ENCODE data around the gene MAP3K12. TPM values are rescaled to one million over a fixed set of nuclear protein-coding genes. Genes with fewer than 3 reads are reported as not detected.

Gene MAP3K12
- total and polyA plus RNA-seq, 2 of the 8 experiments (the other 6 are each of a cell fraction or from before 2014, with no cell fraction given), result 23.4 to 42.7 TPM

DNA sequence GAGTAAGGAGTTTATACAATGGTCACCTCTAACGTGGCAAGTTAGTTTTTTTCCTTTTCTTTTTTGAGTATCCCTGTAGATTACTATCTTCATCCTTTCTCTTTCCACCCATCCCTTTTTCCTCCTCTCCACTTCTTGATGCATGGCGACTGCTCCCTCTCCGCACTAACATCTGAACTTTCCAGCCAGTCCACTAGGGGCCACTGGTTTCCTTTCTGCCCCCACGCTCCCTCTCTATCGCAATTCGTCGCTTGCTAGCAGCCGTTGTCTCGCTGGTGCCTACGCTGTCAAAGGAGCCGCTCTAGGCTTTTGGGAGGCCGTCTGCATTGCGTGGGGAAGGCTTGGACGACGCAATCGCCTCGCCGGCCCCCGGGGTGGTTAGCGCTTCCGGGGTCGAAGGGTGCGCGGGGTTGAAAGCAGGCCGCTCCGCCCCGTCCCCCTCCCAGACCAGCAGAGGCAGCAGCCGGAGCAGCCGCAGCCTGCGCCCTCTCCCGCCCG is 47.5 kb downstream of the MAP3K12 start, which contains the start of gene PCBP2:
PCBP2 (plus strand) TSS at position 442 of the 498 bp plus-strand sequence. CDS start 2,699 bp downstream, outside the sequence.
- H3K79me1 ChIP-seq (ENCODE audit: low read depth, low read length), result peaks cover 7% of the 10 kb centered on the region; the same call in 1 of the 2 replicates
- peak within 1 kb of the TSS; percentile 97 for H2BK5ac ChIP-seq (ENCODE audit: low read depth, low read length)
- ChIA-PET POLR2A (ENCODE audit: partially characterized antibody) (interaction anchor here (0.6 to 57.6 kb wide), 10 partner anchors 8 to 130 kb away, joined by 3 to 3397 read pairs (median 4); partner anchors contain the start of genes AAAS, MAP3K12, NPFF and PRR13), CTCF (ENCODE audit: partially characterized antibody) (interaction anchor here (0.6 to 1.9 kb wide), 7 partner anchors 9 to 177 kb away, joined by 3 to 6 read pairs (median 3); partner anchors contain the start of gene AAAS)
- H3K56ac ChIP-seq (replicated peaks; ENCODE audit: insufficient read length, low read depth, low read length), result peak within 1 kb of the TSS; percentile 99
- H2AFZ ChIP-seq (ENCODE audit: low read length), result no peak within 1 kb of the TSS
- H3K18ac ChIP-seq (ENCODE audit: extremely low read depth, low read length), result peak within 1 kb of the TSS; percentile 95
- H3K4me1 ChIP-seq (replicated peaks in 1 of 4; ENCODE audit: control insufficient read depth in 3 of 4, insufficient read depth in 4 of 4, low read length in 3 of 4), result peaks cover 0 to 8% (median 1%) of the 10 kb centered on the region in 4 experiments; a peak in 3 of 7 replicates
- no peak within 1 kb of the TSS for H3K23ac ChIP-seq (ENCODE audit: insufficient read length)
- H2BK120ac ChIP-seq (replicated peaks; ENCODE audit: low read depth, low read length), result no peak within 1 kb of the TSS
- peak within 1 kb of the TSS; percentile 96 for H3K27ac ChIP-seq (ENCODE audit: low read depth, low read length)
- H3K23me2 ChIP-seq (ENCODE audit: low read depth, low read length), result peaks cover 7% of the 10 kb centered on the region
- H3K4me3 ChIP-seq (ENCODE audit: extremely low read depth in 1 of 4, insufficient read depth in 2 of 4, low read depth in 3 of 4, low read length in 4 of 4), result peak within 1 kb of the TSS; percentile 89 to 99 (median 94)
- DNase-seq (ENCODE audit: low read depth in 1 of 2, low spot score in 2 of 2) (peak; percentile 92 to 98), FAIRE-seq (peak; percentile 39)
- H2BK20ac ChIP-seq (ENCODE audit: low read length), result no peak within 1 kb of the TSS
- H3K4ac ChIP-seq (replicated peaks; ENCODE audit: insufficient read length, low read depth, low read length), result peak within 1 kb of the TSS; percentile 99
- H2AK5ac ChIP-seq (ENCODE audit: low read depth, low read length), result 0 out of 2 replicates have a peak within 1 kb of the TSS, but pooled peaks have one; percentile 90
- peak within 1 kb of the TSS; percentile 73 to 81 for H3K4me2 ChIP-seq (ENCODE audit: insufficient read depth in 1 of 2, low read depth in 2 of 2, low read length in 2 of 2)
- H4K5ac ChIP-seq (ENCODE audit: insufficient read length, low read depth, low read length), result peak within 1 kb of the TSS; percentile 98
- H3K27me3 ChIP-seq (replicated peaks in 1 of 4; ENCODE audit: control insufficient read depth in 3 of 4, extremely low read depth in 1 of 4, insufficient read depth in 3 of 4, low read length in 3 of 4), result no peaks in the 10 kb centered on the region
- no peak within 1 kb of the TSS for H2BK15ac ChIP-seq (ENCODE audit: low read length)
- peak within 1 kb of the TSS; percentile 90 to 99 (median 94) for H3K9ac ChIP-seq (replicated peaks in 1 of 4; ENCODE audit: extremely low read depth in 1 of 4, low read depth in 3 of 4, low read length in 3 of 4)
- no peak within 1 kb of the TSS for H3K14ac ChIP-seq (ENCODE audit: insufficient read length)
- peaks cover 21 to 42% of the 10 kb centered on the region in 2 experiments for H3K79me2 ChIP-seq (ENCODE audit: control insufficient read depth in 1 of 2, insufficient read depth in 2 of 2, low read length in 2 of 2)
- peak within 1 kb of the TSS; percentile 91 for H4K91ac ChIP-seq (replicated peaks; ENCODE audit: insufficient read length, low read length)
- peaks cover 25 to 27% of the 10 kb centered on the region in 2 experiments for H4K20me1 ChIP-seq (replicated peaks in 1 of 2; ENCODE audit: control insufficient read depth in 1 of 2, insufficient read depth in 2 of 2, low read length in 2 of 2)
- peaks cover 24 to 35% (median 27%) of the 10 kb centered on the region in 4 experiments for H3K36me3 ChIP-seq (ENCODE audit: control insufficient read depth in 2 of 4, insufficient read depth in 4 of 4, low read length in 3 of 4)
- WGBS, 2 experiments (ENCODE audit: extremely low coverage in 1 of 2, insufficient coverage in 1 of 2, insufficient read length in 1 of 2, insufficient replicate concordance in 2 of 2, low coverage in 1 of 2, low lambda C conversion rate in 2 of 2, missing lambda C conversion rate in 1 of 2), result 2% methylated on average over 24 of the region's 32 CpGs; no CpG with 5 or more reads in 1 of the 2 experiments
- no peaks in the 10 kb centered on the region for H3K9me3 ChIP-seq (ENCODE audit: insufficient read depth in 2 of 2, low read depth in 1 of 2, low read length in 1 of 2)
- H2BK12ac ChIP-seq (ENCODE audit: low read depth, low read length), result no peak within 1 kb of the TSS
- H4K8ac ChIP-seq (ENCODE audit: extremely low read depth, insufficient read depth, low read length), result peak within 1 kb of the TSS; percentile 99; the same call in 1 of the 2 replicates
- no peak for TF ChIP-seq ZNF274 (IDR thresholded peaks at IDR 0.05; ENCODE audit: borderline replicate concordance, extremely low read depth, low read length)
- peak; percentile 18; the same call in 1 of the 2 replicates for TF ChIP-seq NRF1 (IDR thresholded peaks at IDR 0.05; ENCODE audit: low read depth, low read length)
- TF ChIP-seq TAF1 (IDR thresholded peaks at IDR 0.05; ENCODE audit: low read depth, low read length), result peak; percentile 96
- no peak for TF ChIP-seq SRF (IDR thresholded peaks at IDR 0.05; ENCODE audit: low read depth, low read length)
- TF ChIP-seq EGR1 (IDR thresholded peaks at IDR 0.05; ENCODE audit: borderline replicate concordance, low read depth, low read length), result peak; percentile 96
- TF ChIP-seq CREB1 (IDR thresholded peaks at IDR 0.05), result peak; percentile 96
- TF ChIP-seq RBBP5 (IDR thresholded peaks at IDR 0.05; ENCODE audit: borderline replicate concordance, low read depth, low read length), result 0 out of 2 replicates have a peak, but pooled peaks have one; percentile 43
- TF ChIP-seq PHF8 (conservative IDR thresholded peaks at IDR 0.05; ENCODE audit: low read depth, low read length), result no peak
- TF ChIP-seq GTF2F1 (IDR thresholded peaks at IDR 0.05; ENCODE audit: borderline replicate concordance, low read depth, low read length), result peak; percentile 79
- peak; percentile 69 for TF ChIP-seq CHD2 (IDR thresholded peaks at IDR 0.05; ENCODE audit: low read length)
- TF ChIP-seq YY1 (IDR thresholded peaks at IDR 0.05; ENCODE audit: low read depth, low read length), result peak; percentile 83
- TF ChIP-seq TAF7 (optimal IDR thresholded peaks at IDR 0.05; ENCODE audit: borderline replicate concordance, low read depth, low read length), result peak; percentile 93
- TF ChIP-seq EP300 (IDR thresholded peaks at IDR 0.05; ENCODE audit: borderline replicate concordance in 1 of 2, low read depth in 2 of 2, low read length in 2 of 2), result peak in 1 of 2 experiments; percentile 86; a peak in 1 of 3 replicates
